NCI-H2196 (cell line): Measurements from ENCODE around the gene NEURL1B.

Experiments
- DNase-seq: peaks from one replicate; lab custom pipeline; 2025; ENCODE audit not compliant: unreplicated experiment; lab: John Stamatoyannopoulos, UW

The NEURL1B gene

GRCh38 chr5:172608773-172609172, 32.3 kb upstream of the NEURL1B start:
- no peak for DNase-seq

GRCh38 chr5:172610643-172611042, 30.4 kb upstream of the NEURL1B start:
- no peak for DNase-seq

GRCh38 chr5:172611913-172612312, 29.1 kb upstream of the NEURL1B start:
- no peak for DNase-seq

GRCh38 chr5:172612771-172613170, 28.3 kb upstream of the NEURL1B start:
- DNase-seq: no peak

- DNase-seq: no peak
Observed at GRCh38 chr5:172616136-172616535, 24.9 kb upstream of the NEURL1B start.

- DNase-seq: no peak
Observed at GRCh38 chr5:172616730-172617129, 24.3 kb upstream of the NEURL1B start.

- no peak for DNase-seq
Observed at GRCh38 chr5:172617817-172618216, 23.2 kb upstream of the NEURL1B start.

- DNase-seq: no peak
Observed at GRCh38 chr5:172618574-172619365, 22.3 kb upstream of the NEURL1B start.

GRCh38 chr5:172620506-172620905, 20.6 kb upstream of the NEURL1B start:
- no peak for DNase-seq

GRCh38 chr5:172622091-172623046, 18.7 kb upstream of the NEURL1B start:
- no peak for DNase-seq

- DNase-seq: no peak
Observed at GRCh38 chr5:172623313-172623980, 17.6 kb upstream of the NEURL1B start.

- DNase-seq: no peak
Observed at GRCh38 chr5:172624083-172624995, 16.7 kb upstream of the NEURL1B start.

GRCh38 chr5:172624996-172625964, 15.8 kb upstream of the NEURL1B start:
- no peak for DNase-seq

GRCh38 chr5:172626031-172626581, 15.0 kb upstream of the NEURL1B start:
- no peak for DNase-seq

- no peak for DNase-seq
Observed at GRCh38 chr5:172630082-172630481, 11.0 kb upstream of the NEURL1B start.

- no peak for DNase-seq
Observed at GRCh38 chr5:172630482-172630881, 10.6 kb upstream of the NEURL1B start.

- DNase-seq: no peak
Observed at GRCh38 chr5:172630986-172631385, 10.1 kb upstream of the NEURL1B start.

GRCh38 chr5:172632346-172633092, 8.5 kb upstream of the NEURL1B start:
- no peak for DNase-seq
